Stromal cell of bone marrow (primary cell): ENCODE results near the gene TPRA1.

Experiments used
- DNase-seq: peaks from one replicate; pipeline ENCODE4 v3.0.0-alpha.2; 2012; ENCODE audit warnings: low read depth

The TPRA1 gene

DNA sequence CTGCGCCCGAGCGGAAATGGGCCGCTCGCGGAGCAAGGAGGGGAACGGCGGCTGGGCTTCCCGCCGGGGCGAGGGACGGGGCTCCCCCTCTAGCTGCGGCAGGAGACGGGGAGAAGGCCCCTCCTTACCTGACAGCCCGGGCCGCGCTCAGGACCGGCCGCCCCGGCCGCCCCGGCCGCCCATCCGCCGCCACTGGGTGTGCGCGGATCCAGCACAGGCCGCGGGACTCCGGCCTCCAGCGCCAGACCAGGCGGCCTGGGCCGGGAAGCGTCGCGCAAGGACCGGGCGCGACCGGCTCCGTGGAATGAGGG, 296 bp downstream of the TPRA1 start:
- no peak for DNase-seq

DNA sequence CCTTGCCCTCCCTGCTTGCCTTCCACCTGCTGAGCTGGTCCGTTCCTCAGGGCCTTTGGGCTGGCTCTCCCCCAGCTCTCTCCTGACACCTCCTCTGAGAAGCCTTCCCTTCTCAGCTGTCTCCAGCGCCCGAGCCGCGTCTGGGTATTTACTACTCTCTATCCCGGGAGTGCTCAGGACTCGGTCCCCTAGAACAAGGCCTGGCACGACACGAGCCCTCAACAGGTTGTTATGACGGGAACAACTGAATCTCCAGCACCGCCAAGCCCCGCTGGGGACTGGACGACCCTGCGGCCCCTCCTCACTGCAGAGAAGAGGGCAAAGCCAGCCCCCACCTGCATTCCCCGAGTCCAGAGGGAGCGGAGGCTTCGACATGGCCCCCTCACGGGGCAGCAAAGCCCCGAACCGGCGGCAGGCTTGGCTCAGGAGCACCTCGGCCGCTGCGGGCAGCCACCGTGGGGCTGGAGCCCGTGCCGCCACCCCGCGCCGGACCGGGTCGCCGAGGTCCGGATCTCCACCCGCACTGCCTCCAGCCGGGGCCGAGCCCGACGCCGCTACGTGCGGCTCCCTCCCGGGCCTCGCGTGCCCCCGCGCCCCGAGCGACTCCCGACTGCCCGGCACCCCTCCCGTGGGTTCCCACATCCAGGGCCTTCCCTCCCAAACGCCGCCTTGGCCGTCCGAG, 792 bp downstream of the TPRA1 start:
- DNase-seq: no peak

DNA sequence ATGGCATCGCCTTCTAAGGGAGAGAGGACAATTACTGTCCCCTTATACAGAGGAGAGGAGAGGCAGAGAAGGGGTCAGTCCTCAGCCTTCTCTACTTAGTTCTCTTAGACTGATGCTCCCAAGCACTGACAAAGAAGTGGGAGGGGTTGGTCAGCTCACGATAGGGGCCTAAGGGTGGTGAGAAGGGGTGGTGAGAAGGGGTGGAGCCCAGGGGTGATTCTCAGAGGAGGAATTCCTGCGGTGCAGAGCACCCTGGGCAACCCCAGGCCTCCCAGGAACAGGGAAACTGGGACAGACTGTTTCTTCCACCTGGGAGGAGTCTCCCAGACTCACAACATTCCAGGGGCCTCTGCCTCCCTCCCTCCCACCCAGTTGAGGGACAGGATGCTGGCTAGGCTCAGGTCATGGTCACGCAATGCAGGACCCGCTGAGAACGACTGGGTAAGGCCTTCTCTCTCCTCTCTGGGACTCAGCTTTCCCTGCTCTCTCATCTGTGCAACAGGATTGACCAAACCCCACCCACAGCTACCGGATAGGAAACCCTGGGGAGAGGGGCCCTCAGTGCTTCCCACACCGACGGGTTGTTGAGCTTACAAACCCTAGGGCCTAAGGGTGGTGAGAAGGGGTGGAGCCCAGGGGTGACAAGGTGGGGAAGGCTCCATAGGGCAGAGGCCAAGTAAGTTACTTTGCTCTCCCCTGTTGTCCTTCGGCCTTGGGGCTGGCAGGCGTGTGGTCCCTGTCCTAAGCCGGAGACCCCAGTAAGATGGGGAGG, 1.5 kb downstream of the TPRA1 start:
- DNase-seq: no peak

DNA sequence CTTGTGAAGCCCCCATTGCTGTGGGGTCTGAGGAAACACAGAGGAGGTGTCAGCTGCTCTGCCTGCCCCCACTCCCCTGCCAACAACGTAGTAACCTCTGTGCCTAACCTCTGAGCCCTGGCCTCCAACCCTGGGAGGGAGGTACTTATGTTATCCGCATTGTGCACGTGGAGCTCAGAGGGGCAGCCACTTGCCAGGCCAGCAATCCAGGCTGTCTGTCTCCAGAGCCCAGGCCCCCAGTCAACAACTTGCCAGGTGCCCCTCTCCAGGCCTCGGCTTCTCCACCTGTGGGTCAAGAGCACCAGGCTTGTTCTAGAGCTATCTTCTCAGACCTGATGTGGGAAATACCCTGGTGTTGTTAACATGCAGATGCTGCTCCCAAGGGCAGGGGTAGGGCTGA, 2.7 kb downstream of the TPRA1 start:
- DNase-seq: no peak

DNA sequence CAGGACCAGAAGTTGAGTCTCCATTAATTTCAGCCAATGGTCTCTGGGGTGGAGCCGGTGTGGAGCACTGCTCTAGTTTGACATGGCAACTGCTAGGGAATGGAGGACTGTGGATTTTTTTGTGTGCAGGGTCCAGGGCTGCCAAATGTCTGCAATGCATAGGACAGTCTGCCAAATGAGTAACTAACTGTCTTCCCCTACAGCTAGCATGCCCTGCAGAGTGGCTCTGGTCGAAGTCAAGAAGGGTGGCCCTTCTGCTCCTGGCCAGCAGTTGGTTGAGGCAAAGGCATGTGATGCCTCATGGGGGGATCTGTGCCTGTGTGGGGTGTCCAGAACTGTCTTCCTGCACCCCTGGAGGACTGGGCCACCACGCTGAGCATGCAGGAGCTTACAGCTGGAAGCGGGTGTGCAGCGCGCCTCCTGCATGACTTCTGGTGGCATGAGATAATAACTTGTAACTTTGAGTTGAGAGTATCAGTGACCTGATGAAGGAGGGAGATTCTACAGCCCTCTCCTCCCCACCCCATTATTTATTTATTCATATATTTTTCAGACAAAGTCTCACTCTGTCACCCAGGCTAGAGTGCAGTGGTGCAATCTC, 4.6 kb downstream of the TPRA1 start:
- no peak for DNase-seq

GRCh38 chr3:127585163-127585812, 5.2 kb downstream of the TPRA1 start:
- DNase-seq: no peak

- no peak for DNase-seq
Measured at GRCh38 chr3:127584734-127585133, 5.8 kb downstream of the TPRA1 start.

DNA sequence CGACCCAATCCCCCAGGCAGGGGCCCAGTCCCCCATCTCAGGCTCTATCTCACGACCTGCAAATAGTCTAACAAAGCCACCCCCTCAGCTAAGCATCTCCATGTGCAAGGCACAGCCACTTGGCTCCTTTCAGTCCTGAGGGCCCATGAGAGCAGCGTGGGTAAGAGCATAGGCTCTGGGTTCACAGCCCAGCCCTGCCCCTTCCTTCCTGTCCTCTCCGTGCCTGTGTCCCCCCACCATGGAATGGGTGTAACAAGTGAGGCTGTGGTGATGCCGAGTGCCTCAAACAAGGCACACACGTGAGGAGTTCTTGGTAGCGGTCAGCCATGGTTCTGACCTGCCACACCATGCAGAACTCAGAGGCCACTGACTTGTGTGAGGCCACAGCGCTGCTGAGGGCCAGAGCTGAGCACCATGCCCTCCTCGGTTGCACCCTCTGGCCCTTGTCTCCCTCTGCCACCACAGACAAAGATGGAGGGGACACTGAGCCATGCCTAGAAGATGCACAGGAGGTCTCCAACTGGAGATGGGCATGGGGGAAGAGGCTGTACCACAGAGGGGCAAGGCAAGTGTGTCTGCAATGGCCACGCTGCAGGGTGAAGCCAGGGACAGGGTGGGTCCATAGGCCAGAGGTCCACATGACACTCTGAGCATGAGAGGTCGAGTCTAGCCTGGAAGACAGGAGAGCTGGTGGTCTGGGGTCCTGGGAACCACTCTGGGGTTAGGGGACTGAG, 10.0 kb downstream of the TPRA1 start:
- DNase-seq: no peak

GRCh38 chr3:127578802-127579201, 11.7 kb downstream of the TPRA1 start:
- no peak for DNase-seq

- DNase-seq: no peak
Measured at GRCh38 chr3:127578168-127578567, 12.4 kb downstream of the TPRA1 start.

DNA sequence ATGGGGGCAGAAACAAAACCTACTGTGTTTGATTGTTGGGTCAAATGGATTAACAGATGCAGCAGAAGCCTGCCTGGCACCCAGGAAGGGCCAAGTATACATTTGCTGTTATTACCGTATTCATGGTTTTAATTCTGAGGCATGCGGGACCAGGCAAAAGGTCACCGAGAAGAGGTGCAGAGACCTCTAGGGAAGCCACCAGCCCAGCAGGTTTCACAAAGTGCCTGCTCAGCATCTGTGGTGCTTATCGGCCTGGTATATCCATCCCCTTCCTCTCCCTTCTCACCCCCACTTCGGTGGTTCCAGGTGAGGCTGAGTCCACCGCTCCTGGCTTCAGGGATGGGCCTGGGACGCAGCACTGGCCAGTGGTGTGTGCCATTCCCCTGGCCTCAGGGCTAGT, 13.1 kb downstream of the TPRA1 start:
- no peak for DNase-seq

DNA sequence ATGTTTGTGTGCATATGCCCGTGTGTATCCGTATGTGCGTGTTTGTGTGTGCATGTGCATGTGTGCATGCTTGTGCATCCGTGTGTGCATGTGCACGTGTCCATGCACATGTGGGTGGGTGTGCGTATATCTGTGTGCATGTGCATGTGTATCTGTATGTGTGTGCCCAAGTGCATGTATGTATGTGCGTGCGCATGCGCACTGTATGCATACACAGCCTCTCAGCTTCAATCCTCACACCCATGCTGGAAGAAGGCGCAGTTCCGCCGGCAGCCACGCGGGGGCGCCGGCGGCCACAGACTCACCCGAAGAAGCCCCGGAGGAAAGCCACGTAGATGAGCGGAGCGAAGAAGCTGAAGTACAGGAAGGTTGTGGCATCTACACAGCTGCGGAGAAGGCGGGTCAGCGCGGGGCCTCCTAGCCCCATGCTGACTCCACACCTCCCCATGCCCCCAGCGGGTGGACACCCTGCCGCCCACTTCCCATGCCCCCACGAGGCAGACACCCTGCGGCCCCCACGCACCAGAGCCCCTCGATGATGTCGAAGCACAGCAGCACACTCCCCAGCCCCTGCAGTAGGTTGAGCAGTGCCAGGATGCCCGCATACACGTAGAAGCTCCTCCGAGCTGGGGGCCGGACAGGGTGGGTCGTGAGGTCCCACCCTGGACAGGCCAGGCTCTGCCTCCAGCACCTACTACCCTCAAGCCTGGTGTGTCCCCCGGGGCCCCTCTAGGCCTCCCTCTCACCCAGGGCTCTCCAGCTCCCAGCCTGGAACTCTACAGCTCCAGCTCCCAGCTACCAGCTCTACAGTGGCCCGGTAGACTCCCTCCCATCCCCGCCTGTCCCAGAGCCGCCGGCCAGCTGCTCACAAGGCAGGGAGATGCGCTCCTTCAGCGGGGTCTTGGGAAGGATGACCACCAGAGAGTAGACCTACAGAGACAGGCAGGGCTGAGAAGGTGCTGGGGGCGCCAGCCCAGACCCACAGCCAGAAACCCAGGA, 15.4 kb downstream of the TPRA1 start:
- peak; percentile 84 for DNase-seq

- no peak for DNase-seq
Measured at GRCh38 chr3:127573912-127574311, 16.6 kb downstream of the TPRA1 start.

DNA sequence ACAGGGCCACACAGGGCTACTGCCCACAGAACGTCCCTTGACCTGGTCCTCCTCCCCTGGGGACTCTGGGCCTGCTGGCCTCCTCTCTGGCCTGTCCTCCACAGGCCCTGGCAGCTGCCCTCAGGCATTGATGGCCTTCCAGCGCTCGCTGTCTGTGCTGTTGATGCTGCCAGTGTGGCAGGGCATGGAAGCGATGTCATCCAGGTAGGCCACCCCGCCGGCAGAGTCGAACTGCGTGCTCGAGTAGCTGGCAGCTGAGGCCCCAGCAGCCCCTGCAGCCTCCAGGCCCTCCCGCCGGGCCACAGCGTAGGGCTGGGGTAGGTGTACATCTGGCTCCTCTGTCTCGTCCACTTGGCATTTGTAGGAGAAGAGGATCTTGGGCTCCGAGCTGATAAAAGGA, 17.1 kb downstream of the TPRA1 start:
- DNase-seq: no peak

GRCh38 chr3:127572735-127573134, 17.8 kb downstream of the TPRA1 start:
- no peak for DNase-seq

DNA sequence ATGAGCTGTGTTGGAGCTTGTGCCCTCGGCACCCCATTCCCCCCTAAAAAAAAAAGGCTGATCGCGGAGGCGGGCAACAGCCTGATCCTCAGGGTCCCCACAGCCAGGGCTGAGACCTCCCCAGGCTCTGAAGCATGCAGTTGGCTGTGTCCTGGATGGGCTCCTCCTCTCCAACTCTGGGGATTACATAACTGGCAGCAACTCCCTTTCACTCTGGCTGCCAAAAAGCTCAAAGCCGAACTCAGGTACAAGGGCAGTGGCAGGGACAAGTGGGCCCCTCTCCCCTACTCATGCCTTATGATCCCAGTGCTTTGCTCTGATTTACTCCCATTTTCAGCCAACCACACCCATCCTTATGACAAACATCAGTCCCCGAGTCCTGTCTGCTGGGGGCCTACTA, 18.3 kb downstream of the TPRA1 start:
- DNase-seq: no peak

DNA sequence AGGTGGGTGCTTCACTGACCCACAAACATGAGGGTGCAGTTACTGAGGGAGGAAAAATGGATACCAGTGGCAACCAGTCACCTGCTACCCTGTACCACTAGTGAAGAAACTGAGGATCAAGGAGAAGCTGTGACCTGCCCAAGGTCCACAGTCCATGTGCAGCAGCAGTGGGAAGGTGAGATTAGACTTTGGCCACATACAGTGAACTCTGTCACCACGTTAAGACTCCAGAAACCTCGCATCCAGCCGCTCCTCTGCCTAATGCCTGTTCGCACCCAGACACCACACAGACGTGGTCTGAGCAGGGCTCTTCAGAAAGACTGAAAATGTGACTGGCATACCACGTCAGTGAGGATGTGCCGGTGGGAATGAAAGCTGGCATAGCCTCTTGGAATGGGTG, 20.0 kb downstream of the TPRA1 start:
- DNase-seq: no peak

DNA sequence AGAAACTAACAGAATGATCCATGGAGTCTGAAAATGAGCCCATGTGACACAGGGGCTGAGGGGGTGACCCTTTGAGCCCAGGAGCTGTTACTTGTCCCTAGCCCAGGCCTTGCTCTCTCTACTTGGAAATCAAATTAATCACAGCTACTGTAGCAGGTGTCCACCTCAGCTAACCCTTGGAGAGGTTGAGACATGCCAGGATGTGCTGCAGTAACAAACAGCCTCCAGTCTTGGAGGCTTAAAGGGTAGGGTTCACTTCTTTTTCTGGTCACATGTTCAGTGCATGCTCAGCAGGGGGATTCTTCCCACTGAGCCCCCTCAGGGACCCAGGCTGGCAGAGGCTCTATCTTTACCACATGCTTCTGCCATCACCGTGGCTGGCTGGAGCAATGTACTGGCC, 21.4 kb downstream of the TPRA1 start:
- DNase-seq: no peak

GRCh38 chr3:127568586-127568985, 21.9 kb downstream of the TPRA1 start:
- DNase-seq: no peak

GRCh38 chr3:127566833-127567232, 23.7 kb downstream of the TPRA1 start:
- no peak for DNase-seq

DNA sequence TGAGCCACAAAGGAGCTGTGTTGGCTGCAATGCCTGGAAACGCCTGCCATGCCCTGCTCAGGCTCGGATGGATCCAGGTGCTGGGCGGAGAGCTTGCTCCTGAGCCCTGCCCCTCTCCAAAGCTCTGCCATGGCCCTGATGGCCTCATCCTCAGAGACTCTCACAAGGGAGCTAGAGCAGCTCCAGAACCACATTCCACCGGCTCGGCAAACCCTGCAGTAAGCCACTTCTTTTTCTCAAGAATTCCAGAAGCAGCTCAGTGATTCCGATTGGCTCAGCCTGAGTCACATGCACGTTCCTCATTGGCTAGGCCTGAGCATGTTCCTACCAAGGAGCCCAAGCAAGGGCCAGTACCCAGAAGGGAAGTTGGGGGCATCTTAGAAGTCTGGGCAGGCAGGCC, 24.8 kb downstream of the TPRA1 start:
- DNase-seq: no peak
